Ovary (tissue), 9 donors: Measurements from ENCODE around the gene DBI. TPM values are rescaled to one million over a fixed set of nuclear protein-coding genes. Genes with fewer than 3 reads are reported as not detected.

ENCODE experiments used
- DNase-seq, 5 donors: peaks; one replicate each; pipeline ENCODE4 v3.0.0-alpha.2; 2019 to 2020
- H3K27ac ChIP-seq, 2 donors: fragments of 200-600 bp; one replicate each; pipeline versions ENCODE4 v1.5.1 to v1.8.0; 2019 to 2022
- H3K27me3 ChIP-seq: fragments of 200-600 bp; one replicate; pipeline ENCODE4 v1.8.0; 2022
- H3K36me3 ChIP-seq: fragments of 200-600 bp; sonication (generic); one replicate; pipeline ENCODE4 v1.5.1; 2019
- H3K4me1 ChIP-seq: one replicate; pipeline ENCODE4 v1.8.1; 2013; ENCODE audit warnings: mild to moderate bottlenecking, moderate library complexity; ENCODE audit not compliant: insufficient read depth
- H3K4me3 ChIP-seq: fragments of 200-600 bp; sonication (generic); one replicate; pipeline ENCODE4 v1.5.1; 2017
- H3K9me3 ChIP-seq, 2 donors: fragments of 200-600 bp in 1 of 2; sonication (generic) in 1 of 2; one replicate each; pipeline versions ENCODE4 v1.5.1 to v1.8.1; 2013 to 2019; ENCODE audit warnings: mild to moderate bottlenecking in 1 of 2, moderate library complexity in 1 of 2
- EP300 ChIP-seq: sonication (generic); formaldehyde crosslinking; IDR thresholded peaks from one replicate; pipeline ENCODE4 v1.6.1; 2017; ENCODE audit warnings: antibody characterized with exemption
- POLR2A ChIP-seq: fragments of 450-650 bp; IDR thresholded peaks from one replicate; pipeline ENCODE4 v1.6.1; 2017; ENCODE audit warnings: antibody characterized with exemption, mild to moderate bottlenecking, moderate library complexity
- WGBS, 3 donors: extraction: QIAGEN DNeasy Blood & Tissue Kit in 1 of 3; methylation state at CpG; one replicate each; pipeline versions ENCODE4 v1.1.5 to v1.1.7; 2013 to 2017; 5-methylcytosine and 5-hydroxymethylcytosine counted together
- intact Hi-C, 4 donors: fragments of 100-400 bp; cut with DNase I; formaldehyde crosslinking; loops; one replicate each; pipeline versions ENCODE4 v1.11.0 to v1.15.1; 2022 to 2023
- polyA plus RNA-seq, 2 donors: library from polyadenylated mRNA; stranded (reverse); fragments of 200-250 nt in 1 of 2; fragments of 350-450 nt in 1 of 2; fragmentation: Illumina TruSeq in 1 of 2; extraction: RNeasy Lipid Tissue Mini Kit (QIAGEN cat#74804) in 1 of 2; gene quantifications; one replicate each; pipeline ENCODE4 v1.2.3, GENCODE V29; 2013 to 2014
- total RNA-seq, 7 donors: library from RNA; depleted of rRNA in 2 of 7; stranded (reverse); fragments of >200 nt in 2 of 7; fragmentation: NEBNext Ultra II Directional in 3 of 7; extraction: Animal tissue kit (Norgen Biotek cat#: 25700) in 3 of 7; gene quantifications; one replicate each; pipeline versions ENCODE4 v1.1.0 to v1.2.4, GENCODE V29; 2016 to 2023
- TF ChIP-seq, protein P1 (sequence below), 3 donors: fragments of 450-650 bp in 2 of 3; fragments of 200-600 bp in 1 of 3; IDR thresholded peaks; one replicate each; pipeline versions ENCODE4 v1.5.1 to v1.8.0; 2016 to 2022; ENCODE audit warnings: antibody characterized with exemption in 3 of 3, mild to moderate bottlenecking in 1 of 3
- donor health status: DM: no; HTN: no; CAD: no; lungs with moderate emphysema.
- donor health status: DM: no; HTN: no; CAD: no.
- donor health status: Bipolar disorder and iron deficiency.
- donor health status: DM: yes; HTN: yes; CAD: no.
- donor health status: DM: no; HTN: no; CAD: no.
- donor health status: DM: yes; HTN: yes; CAD: no.

The DBI gene
- total and polyA plus RNA-seq, 9 donors, result 35.5 to 243 (median 49.8) TPM

DNA sequence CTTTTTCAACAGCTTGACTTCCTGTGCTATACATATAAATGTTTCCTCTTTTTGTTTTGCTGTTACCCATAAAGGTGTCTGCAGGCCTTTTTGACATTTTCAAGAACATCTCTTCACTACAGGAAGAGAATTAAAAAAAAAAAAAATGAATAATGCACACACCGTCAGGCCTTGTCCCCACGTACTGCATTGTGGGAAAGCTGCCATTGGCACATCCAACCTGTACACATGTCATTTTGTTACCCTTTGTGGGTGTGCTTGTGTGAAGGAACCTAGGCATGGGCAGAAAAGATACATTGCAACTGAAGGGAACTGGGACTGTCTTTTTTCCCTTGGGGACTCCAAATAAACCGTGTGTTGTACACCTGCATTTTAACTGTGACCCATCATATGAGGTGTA is 48.1 kb downstream of the DBI start:
- WGBS, 3 donors, result 85 to 92% (median 91%) methylated on average over 3 of the region's 3 CpGs
- Histone ChIP-seq H3K4me1 (no peaks in the 10 kb centered on the region), H3K9me3 (no peaks in the 10 kb centered on the region), H3K27me3 (no peaks in the 10 kb centered on the region), H3K27ac (no peak overlapping the region), H3K36me3 (no peaks in the 10 kb centered on the region), H3K4me3 (no peak overlapping the region)
- DNase-seq, result no peak
- intact Hi-C loops, result no loop called here
- no peak for TF ChIP-seq EP300
- no peak for TF ChIP-seq POLR2A
- TF ChIP-seq, protein P1, sequence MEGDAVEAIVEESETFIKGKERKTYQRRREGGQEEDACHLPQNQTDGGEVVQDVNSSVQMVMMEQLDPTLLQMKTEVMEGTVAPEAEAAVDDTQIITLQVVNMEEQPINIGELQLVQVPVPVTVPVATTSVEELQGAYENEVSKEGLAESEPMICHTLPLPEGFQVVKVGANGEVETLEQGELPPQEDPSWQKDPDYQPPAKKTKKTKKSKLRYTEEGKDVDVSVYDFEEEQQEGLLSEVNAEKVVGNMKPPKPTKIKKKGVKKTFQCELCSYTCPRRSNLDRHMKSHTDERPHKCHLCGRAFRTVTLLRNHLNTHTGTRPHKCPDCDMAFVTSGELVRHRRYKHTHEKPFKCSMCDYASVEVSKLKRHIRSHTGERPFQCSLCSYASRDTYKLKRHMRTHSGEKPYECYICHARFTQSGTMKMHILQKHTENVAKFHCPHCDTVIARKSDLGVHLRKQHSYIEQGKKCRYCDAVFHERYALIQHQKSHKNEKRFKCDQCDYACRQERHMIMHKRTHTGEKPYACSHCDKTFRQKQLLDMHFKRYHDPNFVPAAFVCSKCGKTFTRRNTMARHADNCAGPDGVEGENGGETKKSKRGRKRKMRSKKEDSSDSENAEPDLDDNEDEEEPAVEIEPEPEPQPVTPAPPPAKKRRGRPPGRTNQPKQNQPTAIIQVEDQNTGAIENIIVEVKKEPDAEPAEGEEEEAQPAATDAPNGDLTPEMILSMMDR (IDR thresholded peaks at IDR 0.05), result no peak

DNA sequence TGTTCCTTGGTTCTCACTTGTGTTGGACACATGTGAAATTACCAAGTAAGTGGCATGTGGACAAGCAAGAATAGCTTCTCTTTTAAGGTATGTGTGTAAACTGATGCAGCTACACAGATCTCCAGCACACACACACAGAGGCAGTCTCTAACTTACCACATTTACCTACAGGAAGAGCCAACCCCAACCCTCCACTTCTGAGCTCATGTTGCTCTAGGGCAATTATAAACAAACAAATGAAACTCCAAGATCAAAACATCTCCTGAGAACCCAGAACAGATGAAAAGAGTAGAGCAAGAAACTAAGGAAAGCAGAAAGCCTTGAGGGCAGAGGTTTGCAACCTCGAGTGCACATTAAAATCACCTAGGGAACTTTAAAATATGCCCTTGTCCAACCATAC is 48.9 kb downstream of the DBI start:
- Histone ChIP-seq H3K27me3 (no peaks in the 10 kb centered on the region), H3K36me3 (no peaks in the 10 kb centered on the region), H3K27ac (no peak overlapping the region), H3K4me1 (no peaks in the 10 kb centered on the region), H3K4me3 (no peak overlapping the region), H3K9me3 (no peaks in the 10 kb centered on the region)
- TF ChIP-seq, protein P1 (IDR thresholded peaks at IDR 0.05), result no peak
- TF ChIP-seq POLR2A, result no peak
- no peak for TF ChIP-seq EP300
- intact Hi-C loops, result no loop called here
- DNase-seq, result no peak
- WGBS, 3 donors, result 85 to 91% (median 90%) methylated on average over 1 of the region's 1 CpG

- intact Hi-C loops, result no loop called here
- H3K9me3 ChIP-seq, result no peaks in the 10 kb centered on the region
- no peaks in the 10 kb centered on the region for H3K27me3 ChIP-seq
- no peaks in the 10 kb centered on the region for H3K36me3 ChIP-seq
- no peak for TF ChIP-seq POLR2A
- TF ChIP-seq, protein P1 (IDR thresholded peaks at IDR 0.05), result no peak
- TF ChIP-seq EP300, result no peak
- H3K4me1 ChIP-seq, result no peaks in the 10 kb centered on the region
- no peak overlapping the region for H3K27ac ChIP-seq
- DNase-seq, result no peak
- H3K4me3 ChIP-seq, result no peak overlapping the region
- 77 to 91% (median 77%) methylated on average over 4 of the region's 4 CpGs for WGBS, 3 donors
Observed at GRCh38 chr2:119416299-119416923, 49.6 kb downstream of the DBI start.

DNA sequence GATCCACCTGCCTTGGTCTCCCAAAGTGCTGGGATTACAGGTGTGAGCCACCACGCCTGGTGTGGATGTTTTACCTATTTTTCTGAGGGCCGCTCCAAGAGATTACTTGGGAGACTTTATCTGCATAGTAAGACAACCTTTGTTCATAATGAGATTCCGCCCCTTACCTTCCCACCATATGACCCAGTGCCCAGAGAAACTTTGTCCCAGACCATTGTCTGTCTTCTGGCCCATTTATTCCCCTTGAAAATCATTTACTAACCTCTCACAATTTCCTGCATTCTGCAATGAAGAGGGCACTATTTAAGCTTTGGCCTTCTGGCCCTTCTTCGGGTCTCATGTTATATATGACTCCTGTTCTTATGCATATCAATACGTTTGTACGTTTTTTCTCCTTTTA is 51.1 kb downstream of the DBI start:
- Histone ChIP-seq H3K9me3 (no peaks in the 10 kb centered on the region), H3K36me3 (no peaks in the 10 kb centered on the region), H3K27me3 (no peaks in the 10 kb centered on the region), H3K4me3 (no peak overlapping the region), H3K27ac (no peak overlapping the region), H3K4me1 (no peaks in the 10 kb centered on the region)
- TF ChIP-seq, protein P1 (IDR thresholded peaks at IDR 0.05), result no peak
- TF ChIP-seq POLR2A, result no peak
- no peak for TF ChIP-seq EP300
- intact Hi-C loops, result no loop called here
- DNase-seq, result no peak
- WGBS, 3 donors, result 88 to 92% (median 91%) methylated on average over 6 of the region's 6 CpGs
